Endothelial cell of umbilical vein (primary cell): ENCODE measurements around the gene CCDC70. TPM values are rescaled to one million over a fixed set of nuclear protein-coding genes. Genes with fewer than 3 reads are reported as not detected.

ENCODE experiments used
- BruUV-seq: library from RNA; stranded (reverse); fragments of 400-500 nt; replicated peaks from 2 replicates; lab custom pipeline; 2021; lab: Mats Ljungman, UMichigan
- CTCF ChIA-PET: fragments of 300-600, 350-600 bp; sonication (Branson Sonifier 250); formaldehyde crosslinking; loops from one replicate; lab custom pipeline; 2021; ENCODE audit warnings: antibody characterized with exemption, inconsistent platforms; lab: Charles Lee
- POLR2A ChIA-PET: fragments of 300-600, 350-600 bp; sonication (Branson Sonifier 250); formaldehyde crosslinking; loops from one replicate; lab custom pipeline; 2021; ENCODE audit warnings: antibody characterized with exemption, inconsistent platforms; lab: Charles Lee
- DNase-seq: peaks from one replicate; pipeline ENCODE4 v3.0.0-alpha.2; 2011; ENCODE audit warnings: low read depth, low spot score
- FAIRE-seq: peaks from 2 replicates; lab custom pipeline; 2011; peaks lifted over from hg19 to GRCh38; lab: Jason Lieb, UNC
- H2AFZ ChIP-seq: 2 replicates; pipeline ENCODE4 v1.6.0; 2012; ENCODE audit warnings: low read depth, low read length, control low read depth, inconsistent platforms
- H3K27ac ChIP-seq: 2 replicates; pipeline ENCODE4 v1.5.1; 2011; ENCODE audit warnings: low read depth, mild to moderate bottlenecking, control low read depth, low read length, moderate library complexity; ENCODE audit not compliant: insufficient read depth
- H3K27me3 ChIP-seq, 2 experiments: 2 replicates each; pipeline versions ENCODE4 v1.6.0 to v1.6.1; 2011; ENCODE audit warnings: low read length in 2 of 2, mixed read lengths in 1 of 2; ENCODE audit not compliant: control insufficient read depth in 2 of 2, insufficient read depth in 2 of 2
- H3K36me3 ChIP-seq, 2 experiments: 2 replicates in 1 of 2; 3 replicates in 1 of 2; pipeline ENCODE4 v1.5.1; 2011; ENCODE audit warnings: low read length in 2 of 2, mild to moderate bottlenecking in 1 of 2, moderate library complexity in 1 of 2; ENCODE audit not compliant: control insufficient read depth in 2 of 2, insufficient read depth in 2 of 2; ENCODE audit errors: extremely low read depth in 1 of 2
- H3K4me1 ChIP-seq: 3 replicates; pipeline ENCODE4 v1.5.1; 2011; ENCODE audit warnings: mild to moderate bottlenecking, low read length; ENCODE audit not compliant: control insufficient read depth, insufficient read depth; ENCODE audit errors: extremely low read depth
- H3K4me2 ChIP-seq: 2 replicates; pipeline ENCODE4 v1.6.1; 2011; ENCODE audit warnings: low read length, control low read depth, mixed read lengths; ENCODE audit not compliant: insufficient read depth
- H3K4me3 ChIP-seq, 3 experiments: fragments of 200-600 bp in 1 of 3; sonication (generic), shearing (Covaris generic) in 1 of 3; replicated peaks in 1 of 3; 2 replicates each; pipeline ENCODE4 v1.5.1; 2011 to 2016; ENCODE audit warnings: control low read depth in 3 of 3, low read length in 3 of 3, mild to moderate bottlenecking in 2 of 3, inconsistent platforms in 1 of 3, low read depth in 1 of 3, moderate library complexity in 1 of 3; ENCODE audit not compliant: insufficient read depth in 1 of 3
- H3K79me2 ChIP-seq: 2 replicates; pipeline ENCODE4 v1.6.0; 2012; ENCODE audit warnings: low read length, inconsistent platforms; ENCODE audit not compliant: control insufficient read depth, insufficient read depth
- H3K9ac ChIP-seq: replicated peaks from 2 replicates; pipeline ENCODE3; 2011; ENCODE audit warnings: low read length, control low read depth; ENCODE audit not compliant: insufficient read depth; ENCODE audit errors: extremely low read depth
- H3K9me1 ChIP-seq: replicated peaks from 3 replicates; pipeline ENCODE4 v1.6.0; 2011; ENCODE audit warnings: mild to moderate bottlenecking, low read length; ENCODE audit not compliant: control insufficient read depth, insufficient read depth; ENCODE audit errors: extremely low read depth
- H3K9me3 ChIP-seq: replicated peaks from 2 replicates; pipeline ENCODE4 v1.5.1; 2012; ENCODE audit warnings: low read length, inconsistent platforms; ENCODE audit not compliant: control insufficient read depth, insufficient read depth
- H4K20me1 ChIP-seq: replicated peaks from 2 replicates; pipeline ENCODE3; 2011; ENCODE audit warnings: mild to moderate bottlenecking, low read length; ENCODE audit not compliant: control insufficient read depth, insufficient read depth; ENCODE audit errors: extremely low read depth
- EZH2 ChIP-seq: IDR thresholded peaks from 2 replicates; pipeline ENCODE4 v1.6.1; 2012; ENCODE audit warnings: borderline replicate concordance, low read depth, mild to moderate bottlenecking, moderate library complexity, low read length, inconsistent platforms; ENCODE audit not compliant: severe bottlenecking
- FOS ChIP-seq: IDR thresholded peaks from 2 replicates; pipeline ENCODE4 v1.6.1; 2011; ENCODE audit warnings: mild to moderate bottlenecking, low read length, moderate library complexity, borderline replicate concordance; ENCODE audit not compliant: insufficient read depth
- GATA2 ChIP-seq: IDR thresholded peaks from 2 replicates; pipeline ENCODE4 v1.7.0; 2011; ENCODE audit warnings: low read depth, mild to moderate bottlenecking, moderate library complexity, mixed read lengths, low read length; ENCODE audit not compliant: insufficient read length, insufficient read depth
- JUN ChIP-seq: IDR thresholded peaks from 2 replicates; pipeline ENCODE4 v1.6.1; 2011; ENCODE audit warnings: borderline replicate concordance, low read depth; ENCODE audit not compliant: insufficient read length, insufficient read depth
- MAX ChIP-seq: IDR thresholded peaks from 2 replicates; pipeline ENCODE4 v1.6.1; 2011; ENCODE audit not compliant: insufficient read depth, insufficient read length
- MYC ChIP-seq: IDR thresholded peaks from one replicate; pipeline ENCODE4 v1.6.1; 2011; ENCODE audit warnings: mild to moderate bottlenecking, low read depth, low read length
- POLR2A ChIP-seq: IDR thresholded peaks from 2 replicates; pipeline ENCODE4 v1.6.1; 2012; ENCODE audit warnings: low read depth, mild to moderate bottlenecking, control low read depth, low read length
- POLR2AphosphoS5 ChIP-seq: IDR thresholded peaks from 2 replicates; pipeline ENCODE4 v1.6.1; 2012; ENCODE audit warnings: low read depth, mild to moderate bottlenecking, control low read depth, low read length, moderate library complexity; ENCODE audit not compliant: insufficient read depth
- dilution Hi-C: fragments of 300-500 bp; cut with MboI; formaldehyde crosslinking; loops from one replicate; pipeline ENCODE4 v1.15.0; 2019; ENCODE audit warnings: low sequenced_read_pairs; ENCODE audit not compliant: extremely low pct_ligation_motif_present
- intact Hi-C: fragments of 100-400 bp; cut with micrococcal nuclease; formaldehyde crosslinking; loops from one replicate; pipeline ENCODE4 v1.10.0; 2022
- polyA plus RNA-seq, 4 experiments: library from polyadenylated mRNA; depleted of rRNA in 3 of 4; stranded (reverse) in 3 of 4; unstranded in 1 of 4; fragments of >200 nt; gene quantifications; 2 replicates each; pipeline versions ENCODE4 v1.2.1 to v1.2.3, GENCODE V29; 2011 to 2012; ENCODE audit warnings: missing spikeins in 1 of 4
- total RNA-seq: library from RNA; stranded (reverse); gene quantifications from 2 replicates; pipeline ENCODE4 v1.2.3, GENCODE V29; 2021
- TF ChIP-seq, protein P1 (sequence below), 2 donors: IDR thresholded peaks; 1 replicate in 1 of 2; 2 replicates in 1 of 2; pipeline ENCODE4 v1.5.1; 2011; ENCODE audit warnings: low read length in 2 of 2, mild to moderate bottlenecking in 2 of 2, moderate library complexity in 2 of 2, control low read depth in 1 of 2, inconsistent platforms in 1 of 2, low read depth in 1 of 2; ENCODE audit not compliant: insufficient read depth in 1 of 2; ENCODE audit errors: extremely low read depth in 1 of 2

CCDC70 gene
- total and polyA plus RNA-seq, 2 donors (not counting 3 experiments of a cell fraction or from before 2014, with no cell fraction given), result not detected

DNA sequence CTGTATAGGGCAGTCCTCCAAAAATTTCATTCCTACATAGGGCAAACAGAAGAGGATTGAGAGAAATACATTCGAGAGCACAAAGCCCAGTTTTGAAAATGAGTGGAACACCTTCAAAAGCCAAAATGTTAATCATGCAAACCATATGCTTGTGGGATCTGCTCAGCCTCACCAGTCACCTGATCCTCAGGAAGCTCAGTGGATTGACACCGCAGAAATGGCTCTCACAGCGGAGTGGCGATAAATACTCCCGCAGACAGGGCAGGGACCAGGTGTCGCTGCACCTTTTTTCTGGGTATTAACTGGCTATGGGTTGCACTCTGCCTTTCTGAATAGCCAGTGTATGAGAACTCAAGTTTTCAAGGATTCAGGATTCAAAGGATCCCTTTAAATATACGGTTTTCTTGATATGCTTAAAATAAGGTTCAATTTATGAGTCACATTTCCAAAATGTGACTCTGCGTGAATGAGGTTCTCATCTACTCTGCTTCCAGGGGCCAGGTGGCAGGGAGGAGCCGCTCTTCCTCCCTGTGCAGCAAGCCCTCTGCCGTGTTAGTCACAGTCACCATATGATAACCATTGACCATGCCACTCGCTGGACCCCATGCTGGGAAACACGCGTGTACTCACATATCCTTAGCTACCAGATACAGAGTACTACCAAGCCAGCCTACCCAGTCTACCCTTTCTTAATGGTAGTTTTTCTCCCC, 39.5 kb upstream of the CCDC70 start:
- no peaks in the 10 kb centered on the region for H4K20me1 ChIP-seq
- DNase-seq (no peak), FAIRE-seq (no peak)
- H3K9me1 ChIP-seq, result no peaks in the 10 kb centered on the region
- POLR2A ChIA-PET, result interaction anchor here (0.6 kb wide), 1 partner anchor 49 kb away, joined by 6 read pairs; no protein-coding TSS in a partner anchor
- CTCF ChIA-PET, result interaction anchor here (1.2 kb wide), 1 partner anchor 23 kb away, joined by 5 read pairs; the partner anchor contains the start of gene TMEM272
- no peaks in the 10 kb centered on the region for H3K9me3 ChIP-seq
- no peak overlapping the region for H2AFZ ChIP-seq
- H3K4me3 ChIP-seq, result no peak overlapping the region
- H3K36me3 ChIP-seq, result no peaks in the 10 kb centered on the region
- H3K4me1 ChIP-seq, result no peaks in the 10 kb centered on the region
- H3K4me2 ChIP-seq, result no peak overlapping the region
- dilution Hi-C loops, result no loop called here
- H3K27ac ChIP-seq, result no peak overlapping the region
- H3K79me2 ChIP-seq, result no peaks in the 10 kb centered on the region
- TF ChIP-seq POLR2AphosphoS5 (no peak), EZH2 (no peak), FOS (no peak), MYC (no peak), JUN (no peak), GATA2 (no peak), MAX (no peak), POLR2A (no peak)
- TF ChIP-seq, protein P1, sequence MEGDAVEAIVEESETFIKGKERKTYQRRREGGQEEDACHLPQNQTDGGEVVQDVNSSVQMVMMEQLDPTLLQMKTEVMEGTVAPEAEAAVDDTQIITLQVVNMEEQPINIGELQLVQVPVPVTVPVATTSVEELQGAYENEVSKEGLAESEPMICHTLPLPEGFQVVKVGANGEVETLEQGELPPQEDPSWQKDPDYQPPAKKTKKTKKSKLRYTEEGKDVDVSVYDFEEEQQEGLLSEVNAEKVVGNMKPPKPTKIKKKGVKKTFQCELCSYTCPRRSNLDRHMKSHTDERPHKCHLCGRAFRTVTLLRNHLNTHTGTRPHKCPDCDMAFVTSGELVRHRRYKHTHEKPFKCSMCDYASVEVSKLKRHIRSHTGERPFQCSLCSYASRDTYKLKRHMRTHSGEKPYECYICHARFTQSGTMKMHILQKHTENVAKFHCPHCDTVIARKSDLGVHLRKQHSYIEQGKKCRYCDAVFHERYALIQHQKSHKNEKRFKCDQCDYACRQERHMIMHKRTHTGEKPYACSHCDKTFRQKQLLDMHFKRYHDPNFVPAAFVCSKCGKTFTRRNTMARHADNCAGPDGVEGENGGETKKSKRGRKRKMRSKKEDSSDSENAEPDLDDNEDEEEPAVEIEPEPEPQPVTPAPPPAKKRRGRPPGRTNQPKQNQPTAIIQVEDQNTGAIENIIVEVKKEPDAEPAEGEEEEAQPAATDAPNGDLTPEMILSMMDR (IDR thresholded peaks at IDR 0.05; ENCODE audit: extremely low read depth in 1 of 2, insufficient read depth in 1 of 2, low read depth in 1 of 2, low read length in 2 of 2), result no peak
- peaks cover 14 to 17% of the 10 kb centered on the region in 2 experiments for H3K27me3 ChIP-seq
- intact Hi-C loops, result no loop called here
- no peak overlapping the region for H3K9ac ChIP-seq
- no TSS peak for BruUV-seq
